ENCODE results near the gene MYEOV. TPM values are rescaled to one million over a fixed set of nuclear protein-coding genes. Genes with fewer than 3 reads are reported as not detected.

The MYEOV gene
- total and polyA plus RNA-seq, 2 experiments from 2014 or later, result 0.14 TPM; not detected in 1

GRCh38 chr11:69320326-69320725, 26.4 kb downstream of the MYEOV start:
- H3K4me1 ChIP-seq (ENCODE audit: insufficient read depth), result no peaks in the 10 kb centered on the region
- Mint-ChIP-seq H3K9me3 (no peaks in the 10 kb centered on the region; the same call in 2 of the 3 replicates), H3K27ac (no peak overlapping the region), H3K27me3 (ENCODE audit: insufficient read depth, low read depth, poor library complexity) (no peaks in the 10 kb centered on the region), H3K4me1 (no peaks in the 10 kb centered on the region), H3K4me3 (no peak overlapping the region), H3K36me3 (ENCODE audit: low read depth) (no peaks in the 10 kb centered on the region)
- H3F3A ChIP-seq (replicated peaks; ENCODE audit: low read depth), result no peaks in the 10 kb centered on the region
- no peak for ATAC-seq
- no peaks in the 10 kb centered on the region for H3K79me2 ChIP-seq (replicated peaks; ENCODE audit: insufficient read depth)
- H3K4me3 ChIP-seq, result no peak overlapping the region
- H3K27ac ChIP-seq (ENCODE audit: low read depth), result no peak overlapping the region
- H3K36me3 ChIP-seq (ENCODE audit: insufficient read depth), result no peaks in the 10 kb centered on the region
- no peaks in the 10 kb centered on the region for H4K20me1 ChIP-seq (replicated peaks; ENCODE audit: insufficient read depth)
- DNase-seq (ENCODE audit: low spot score), result no peak
- no peaks in the 10 kb centered on the region for H3K27me3 ChIP-seq (ENCODE audit: insufficient read depth)
- H3K9me2 ChIP-seq (ENCODE audit: insufficient read depth), result no peaks in the 10 kb centered on the region
- H2AFZ ChIP-seq, result no peak overlapping the region
- TF ChIP-seq ZNF114 (CRISPR knock-in tag; IDR thresholded peaks at IDR 0.05) (no peak), CREB1 (CRISPR knock-in tag; IDR thresholded peaks at IDR 0.05; ENCODE audit: low read depth) (no peak)
- H3K4me2 ChIP-seq, result no peak overlapping the region

DNA sequence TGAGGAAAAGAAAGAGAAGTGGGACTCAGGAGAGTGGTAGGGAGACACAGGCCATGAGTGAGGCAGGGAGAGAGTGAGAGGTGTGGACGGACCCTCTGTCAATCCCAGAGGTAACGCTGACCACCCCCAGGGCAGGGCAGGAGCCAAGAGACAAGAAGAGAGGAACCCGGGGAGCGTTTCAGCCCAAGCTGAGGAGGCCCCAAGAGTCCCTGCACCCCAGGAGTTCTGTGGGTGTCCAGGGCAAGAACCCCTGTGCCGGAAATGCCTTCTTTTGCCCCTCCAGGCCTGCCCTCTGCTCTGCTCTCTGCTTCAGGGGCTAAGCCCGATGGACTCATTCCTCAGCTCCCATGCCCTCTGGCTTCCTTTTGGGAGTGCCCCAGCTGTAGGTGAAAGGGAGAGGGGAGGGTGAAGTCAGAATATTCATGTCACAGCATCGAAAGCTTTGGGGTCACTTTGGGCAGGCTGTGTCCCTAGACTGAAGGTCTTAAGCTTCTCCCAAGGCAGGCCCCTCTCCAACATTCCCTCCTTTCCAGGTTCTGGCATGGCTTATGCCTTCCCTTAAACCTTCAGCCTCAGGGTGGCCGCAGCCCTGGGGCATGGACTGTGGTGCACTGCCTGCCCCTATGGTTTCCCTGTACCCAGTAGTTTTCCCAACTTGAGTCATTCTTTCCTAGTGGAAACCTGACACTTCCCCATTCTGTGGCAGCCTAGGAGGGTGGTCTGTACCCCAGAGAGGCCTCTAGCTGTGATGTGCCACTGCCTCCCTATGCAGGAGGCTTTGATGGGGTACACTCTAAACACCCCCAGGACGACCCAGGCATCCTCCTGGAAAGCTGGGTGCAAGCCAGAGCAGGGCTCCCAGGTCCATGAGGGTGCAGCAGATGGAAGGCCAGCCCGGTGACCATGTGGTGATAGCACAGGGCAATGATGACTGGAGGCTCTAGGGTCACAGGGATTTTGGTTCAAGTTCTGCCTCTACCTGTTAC, 27.1 kb downstream of the MYEOV start:
- no peak overlapping the region for H3K4me3 Mint-ChIP-seq
- Histone ChIP-seq H3K4me3 (no peak overlapping the region), H3K9me2 (ENCODE audit: insufficient read depth) (no peaks in the 10 kb centered on the region), H3K36me3 (ENCODE audit: insufficient read depth) (no peaks in the 10 kb centered on the region), H3K27me3 (ENCODE audit: insufficient read depth) (no peaks in the 10 kb centered on the region), H3K27ac (ENCODE audit: low read depth) (no peak overlapping the region), H3K79me2 (replicated peaks; ENCODE audit: insufficient read depth) (no peaks in the 10 kb centered on the region), H2AFZ (no peak overlapping the region), H3F3A (replicated peaks; ENCODE audit: low read depth) (no peaks in the 10 kb centered on the region), H4K20me1 (replicated peaks; ENCODE audit: insufficient read depth) (no peaks in the 10 kb centered on the region), H3K4me1 (ENCODE audit: insufficient read depth) (no peaks in the 10 kb centered on the region), H3K4me2 (no peak overlapping the region)
- no peaks in the 10 kb centered on the region; the same call in 2 of the 3 replicates for H3K9me3 Mint-ChIP-seq
- no peaks in the 10 kb centered on the region for H3K36me3 Mint-ChIP-seq (ENCODE audit: low read depth)
- DNase-seq (ENCODE audit: low spot score) (no peak), ATAC-seq (no peak)
- no peaks in the 10 kb centered on the region for H3K27me3 Mint-ChIP-seq (ENCODE audit: insufficient read depth, low read depth, poor library complexity)
- H3K4me1 Mint-ChIP-seq, result no peaks in the 10 kb centered on the region
- no peak overlapping the region for H3K27ac Mint-ChIP-seq
- TF ChIP-seq EZH2 (IDR thresholded peaks at IDR 0.05; ENCODE audit: low read depth, unreplicated experiment) (no peak), POLR2AphosphoS5 (IDR thresholded peaks at IDR 0.05; ENCODE audit: low read depth) (no peak), JUNB (IDR thresholded peaks at IDR 0.05; ENCODE audit: unreplicated experiment) (no peak), STAT1 (IDR thresholded peaks at IDR 0.05; ENCODE audit: unreplicated experiment) (no peak)
- TF ChIP-seq, protein P1, sequence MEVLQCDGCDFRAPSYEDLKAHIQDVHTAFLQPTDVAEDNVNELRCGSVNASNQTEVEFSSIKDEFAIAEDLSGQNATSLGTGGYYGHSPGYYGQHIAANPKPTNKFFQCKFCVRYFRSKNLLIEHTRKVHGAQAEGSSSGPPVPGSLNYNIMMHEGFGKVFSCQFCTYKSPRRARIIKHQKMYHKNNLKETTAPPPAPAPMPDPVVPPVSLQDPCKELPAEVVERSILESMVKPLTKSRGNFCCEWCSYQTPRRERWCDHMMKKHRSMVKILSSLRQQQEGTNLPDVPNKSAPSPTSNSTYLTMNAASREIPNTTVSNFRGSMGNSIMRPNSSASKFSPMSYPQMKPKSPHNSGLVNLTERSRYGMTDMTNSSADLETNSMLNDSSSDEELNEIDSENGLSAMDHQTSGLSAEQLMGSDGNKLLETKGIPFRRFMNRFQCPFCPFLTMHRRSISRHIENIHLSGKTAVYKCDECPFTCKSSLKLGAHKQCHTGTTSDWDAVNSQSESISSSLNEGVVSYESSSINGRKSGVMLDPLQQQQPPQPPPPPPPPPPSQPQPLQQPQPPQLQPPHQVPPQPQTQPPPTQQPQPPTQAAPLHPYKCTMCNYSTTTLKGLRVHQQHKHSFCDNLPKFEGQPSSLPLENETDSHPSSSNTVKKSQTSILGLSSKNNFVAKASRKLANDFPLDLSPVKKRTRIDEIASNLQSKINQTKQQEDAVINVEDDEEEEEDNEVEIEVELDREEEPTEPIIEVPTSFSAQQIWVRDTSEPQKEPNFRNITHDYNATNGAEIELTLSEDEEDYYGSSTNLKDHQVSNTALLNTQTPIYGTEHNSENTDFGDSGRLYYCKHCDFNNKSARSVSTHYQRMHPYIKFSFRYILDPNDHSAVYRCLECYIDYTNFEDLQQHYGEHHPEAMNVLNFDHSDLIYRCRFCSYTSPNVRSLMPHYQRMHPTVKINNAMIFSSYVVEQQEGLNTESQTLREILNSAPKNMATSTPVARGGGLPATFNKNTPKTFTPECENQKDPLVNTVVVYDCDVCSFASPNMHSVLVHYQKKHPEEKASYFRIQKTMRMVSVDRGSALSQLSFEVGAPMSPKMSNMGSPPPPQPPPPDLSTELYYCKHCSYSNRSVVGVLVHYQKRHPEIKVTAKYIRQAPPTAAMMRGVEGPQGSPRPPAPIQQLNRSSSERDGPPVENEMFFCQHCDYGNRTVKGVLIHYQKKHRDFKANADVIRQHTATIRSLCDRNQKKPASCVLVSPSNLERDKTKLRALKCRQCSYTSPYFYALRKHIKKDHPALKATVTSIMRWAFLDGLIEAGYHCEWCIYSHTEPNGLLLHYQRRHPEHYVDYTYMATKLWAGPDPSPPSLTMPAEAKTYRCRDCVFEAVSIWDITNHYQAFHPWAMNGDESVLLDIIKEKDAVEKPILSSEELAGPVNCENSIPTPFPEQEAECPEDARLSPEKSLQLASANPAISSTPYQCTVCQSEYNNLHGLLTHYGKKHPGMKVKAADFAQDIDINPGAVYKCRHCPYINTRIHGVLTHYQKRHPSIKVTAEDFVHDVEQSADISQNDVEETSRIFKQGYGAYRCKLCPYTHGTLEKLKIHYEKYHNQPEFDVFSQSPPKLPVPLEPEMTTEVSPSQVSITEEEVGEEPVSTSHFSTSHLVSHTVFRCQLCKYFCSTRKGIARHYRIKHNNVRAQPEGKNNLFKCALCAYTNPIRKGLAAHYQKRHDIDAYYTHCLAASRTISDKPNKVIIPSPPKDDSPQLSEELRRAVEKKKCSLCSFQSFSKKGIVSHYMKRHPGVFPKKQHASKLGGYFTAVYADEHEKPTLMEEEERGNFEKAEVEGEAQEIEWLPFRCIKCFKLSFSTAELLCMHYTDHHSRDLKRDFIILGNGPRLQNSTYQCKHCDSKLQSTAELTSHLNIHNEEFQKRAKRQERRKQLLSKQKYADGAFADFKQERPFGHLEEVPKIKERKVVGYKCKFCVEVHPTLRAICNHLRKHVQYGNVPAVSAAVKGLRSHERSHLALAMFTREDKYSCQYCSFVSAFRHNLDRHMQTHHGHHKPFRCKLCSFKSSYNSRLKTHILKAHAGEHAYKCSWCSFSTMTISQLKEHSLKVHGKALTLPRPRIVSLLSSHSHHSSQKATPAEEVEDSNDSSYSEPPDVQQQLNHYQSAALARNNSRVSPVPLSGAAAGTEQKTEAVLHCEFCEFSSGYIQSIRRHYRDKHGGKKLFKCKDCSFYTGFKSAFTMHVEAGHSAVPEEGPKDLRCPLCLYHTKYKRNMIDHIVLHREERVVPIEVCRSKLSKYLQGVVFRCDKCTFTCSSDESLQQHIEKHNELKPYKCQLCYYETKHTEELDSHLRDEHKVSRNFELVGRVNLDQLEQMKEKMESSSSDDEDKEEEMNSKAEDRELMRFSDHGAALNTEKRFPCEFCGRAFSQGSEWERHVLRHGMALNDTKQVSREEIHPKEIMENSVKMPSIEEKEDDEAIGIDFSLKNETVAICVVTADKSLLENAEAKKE (CRISPR knock-in tag; IDR thresholded peaks at IDR 0.05), result no peak
